K562 (cell line): ENCODE results near the gene HSPA1B. TPM values are rescaled to one million over a fixed set of nuclear protein-coding genes. Genes with fewer than 3 reads are reported as not detected.

Experiments
- HDAC8 ChIP-seq: fragments of 450-650 bp; IDR thresholded peaks from 2 replicates; pipeline ENCODE4 v1.6.1; 2016; ENCODE audit warnings: mild to moderate bottlenecking, missing genetic modification characterization, moderate library complexity, missing compliant biosample characterization
- HMGN3 ChIP-seq: IDR thresholded peaks from 2 replicates; pipeline ENCODE4 v1.6.1; 2011; ENCODE audit warnings: borderline replicate concordance, low read depth, mild to moderate bottlenecking, mixed read lengths, low read length; ENCODE audit not compliant: insufficient read length; ENCODE audit errors: extremely low read depth
- KDM4B ChIP-seq, 2 experiments: fragments of 450-650 bp in 1 of 2; sonication (generic) in 1 of 2; IDR thresholded peaks; 2 replicates each; pipeline ENCODE4 v1.6.1; 2016 to 2017; ENCODE audit warnings: borderline replicate concordance in 2 of 2, antibody characterized with exemption in 1 of 2, low read depth in 1 of 2, mild to moderate bottlenecking in 1 of 2
- NR2C2 ChIP-seq, 2 experiments: fragments of 200-800 bp in 1 of 2; sonication (Bioruptor generic) in 1 of 2; sonication (generic) in 1 of 2; formaldehyde crosslinking in 1 of 2; IDR thresholded peaks; 2 replicates each; pipeline versions ENCODE4 v1.6.1 to v1.8.0; 2016 to 2022; ENCODE audit warnings: mild to moderate bottlenecking in 1 of 2, missing compliant biosample characterization in 1 of 2, missing genetic modification characterization in 1 of 2, missing genetic modification reagents in 1 of 2
- PREB ChIP-seq: sonication (generic); formaldehyde crosslinking; IDR thresholded peaks from 2 replicates; pipeline ENCODE4 v1.8.1; 2023; ENCODE audit warnings: mild to moderate bottlenecking, missing genetic modification reagents
- SMAD1 ChIP-seq: fragments of 150-350 bp; IDR thresholded peaks from 2 replicates; pipeline ENCODE4 v1.6.1; 2014; ENCODE audit warnings: low read length, low read depth; ENCODE audit not compliant: partially characterized antibody
- SOX6 ChIP-seq: fragments of 450-650 bp; IDR thresholded peaks from 2 replicates; pipeline ENCODE4 v1.6.1; 2014; ENCODE audit warnings: mild to moderate bottlenecking
- TAF1 ChIP-seq: IDR thresholded peaks from 2 replicates; pipeline ENCODE4 v1.6.1; 2011; ENCODE audit warnings: mild to moderate bottlenecking, low read length, moderate library complexity; ENCODE audit not compliant: insufficient read depth, control insufficient read depth, severe bottlenecking; ENCODE audit errors: extremely low read depth
- ZBTB7A ChIP-seq: IDR thresholded peaks from 2 replicates; pipeline ENCODE4 v1.6.1; 2011; ENCODE audit warnings: low read depth, mild to moderate bottlenecking, low read length, moderate library complexity, borderline replicate concordance; ENCODE audit not compliant: control insufficient read depth
- ZNF79 ChIP-seq: fragments of 250-450 bp; sonication (Bioruptor Pico); IDR thresholded peaks from 2 replicates; pipeline ENCODE4 v1.4.0; 2020; ENCODE audit warnings: low read depth, mild to moderate bottlenecking, moderate library complexity
- polyA plus RNA-seq, 8 experiments: library from polyadenylated mRNA; depleted of rRNA in 4 of 8; stranded (reverse) in 5 of 8; unstranded in 3 of 8; fragments of >200 nt; fragmentation: Nextera tagmentation in 2 of 8; fragmentation: Illumina TruSeq in 1 of 8; extraction: Ambion mirVana in 2 of 8; extraction: Trizol in 1 of 8; gene quantifications; 2 replicates each; pipeline versions ENCODE4 v1.2.1 to v1.2.3, GENCODE V29; 2011 to 2014; ENCODE audit warnings: inconsistent platforms in 1 of 8, missing spikeins in 1 of 8
- total RNA-seq, 7 experiments: library from RNA; depleted of rRNA in 6 of 7; stranded (reverse); fragments of >200 nt in 6 of 7; fragmentation: Illumina TruSeq in 2 of 7; extraction: Trizol in 2 of 7; gene quantifications; 2 replicates each; pipeline versions ENCODE4 v1.2.1 to v1.2.3, GENCODE V29; 2011 to 2021; ENCODE audit warnings: low replicate concordance in 1 of 7
- TF ChIP-seq, protein P1 (sequence below): fragments of 450-650 bp; IDR thresholded peaks from 2 replicates; pipeline ENCODE4 v1.6.1; 2016; ENCODE audit warnings: missing biosample characterization, missing genetic modification characterization
- TF ChIP-seq, protein P2 (sequence below): fragments of 250-450 bp; sonication (Bioruptor Pico); IDR thresholded peaks from 2 replicates; pipeline ENCODE4 v1.9.0; 2021; ENCODE audit warnings: mild to moderate bottlenecking, inconsistent platforms

Gene HSPA1B
- total and polyA plus RNA-seq, 9 of the 15 experiments (the other 6 are each of a cell fraction or from before 2014, with no cell fraction given): 0.27 to 227 (median 51.2) TPM

GRCh38 chr6:31827286-31828079, at the start of gene HSPA1B (continued):
- TF ChIP-seq HDAC8 (tag): peak; percentile 75; the same call in 1 of the 2 replicates
- TF ChIP-seq ZBTB7A: peak; percentile 99
- TF ChIP-seq SOX6: no peak
- TF ChIP-seq, protein P1, sequence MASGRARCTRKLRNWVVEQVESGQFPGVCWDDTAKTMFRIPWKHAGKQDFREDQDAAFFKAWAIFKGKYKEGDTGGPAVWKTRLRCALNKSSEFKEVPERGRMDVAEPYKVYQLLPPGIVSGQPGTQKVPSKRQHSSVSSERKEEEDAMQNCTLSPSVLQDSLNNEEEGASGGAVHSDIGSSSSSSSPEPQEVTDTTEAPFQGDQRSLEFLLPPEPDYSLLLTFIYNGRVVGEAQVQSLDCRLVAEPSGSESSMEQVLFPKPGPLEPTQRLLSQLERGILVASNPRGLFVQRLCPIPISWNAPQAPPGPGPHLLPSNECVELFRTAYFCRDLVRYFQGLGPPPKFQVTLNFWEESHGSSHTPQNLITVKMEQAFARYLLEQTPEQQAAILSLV (tag): no peak
- TF ChIP-seq ZNF79 (CRISPR knock-in tag): no peak
- TF ChIP-seq PREB (CRISPR knock-in tag): peak; percentile 63; the same call in 1 of the 2 replicates
- TF ChIP-seq NR2C2 (CRISPR knock-in tag; IDR thresholded peaks at IDR 0.05): no peak
- no peak for TF ChIP-seq NR2C2 (tag; IDR thresholded peaks at IDR 0.05)
- peak in 1 of 2 experiments; percentile 60; a peak in 1 of 4 replicates for TF ChIP-seq KDM4B (IDR thresholded peaks at IDR 0.05; ENCODE audit: borderline replicate concordance in 2 of 2, low read depth in 1 of 2)
- TF ChIP-seq HMGN3: no peak
- TF ChIP-seq, protein P2, sequence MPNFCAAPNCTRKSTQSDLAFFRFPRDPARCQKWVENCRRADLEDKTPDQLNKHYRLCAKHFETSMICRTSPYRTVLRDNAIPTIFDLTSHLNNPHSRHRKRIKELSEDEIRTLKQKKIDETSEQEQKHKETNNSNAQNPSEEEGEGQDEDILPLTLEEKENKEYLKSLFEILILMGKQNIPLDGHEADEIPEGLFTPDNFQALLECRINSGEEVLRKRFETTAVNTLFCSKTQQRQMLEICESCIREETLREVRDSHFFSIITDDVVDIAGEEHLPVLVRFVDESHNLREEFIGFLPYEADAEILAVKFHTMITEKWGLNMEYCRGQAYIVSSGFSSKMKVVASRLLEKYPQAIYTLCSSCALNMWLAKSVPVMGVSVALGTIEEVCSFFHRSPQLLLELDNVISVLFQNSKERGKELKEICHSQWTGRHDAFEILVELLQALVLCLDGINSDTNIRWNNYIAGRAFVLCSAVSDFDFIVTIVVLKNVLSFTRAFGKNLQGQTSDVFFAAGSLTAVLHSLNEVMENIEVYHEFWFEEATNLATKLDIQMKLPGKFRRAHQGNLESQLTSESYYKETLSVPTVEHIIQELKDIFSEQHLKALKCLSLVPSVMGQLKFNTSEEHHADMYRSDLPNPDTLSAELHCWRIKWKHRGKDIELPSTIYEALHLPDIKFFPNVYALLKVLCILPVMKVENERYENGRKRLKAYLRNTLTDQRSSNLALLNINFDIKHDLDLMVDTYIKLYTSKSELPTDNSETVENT (CRISPR knock-in tag): peak; percentile 98
- peak; percentile 98 for TF ChIP-seq SMAD1
- peak; percentile 99 for TF ChIP-seq TAF1
